NB4 (cell line): ENCODE results near the gene HDAC1.
A peak's percentile ranks its signal among the peaks of the same experiment; 100 is the strongest.

Experiments used
- DNase-seq: peaks from one replicate; pipeline ENCODE4 v3.0.0; 2010; ENCODE audit warnings: low read depth
- H3K4me3 ChIP-seq: one replicate; pipeline ENCODE4 v1.5.1; 2011; ENCODE audit warnings: mild to moderate bottlenecking, low read depth, low read length, moderate library complexity
- MYC ChIP-seq: IDR thresholded peaks from 2 replicates; pipeline ENCODE4 v1.6.1; 2011; ENCODE audit warnings: low read depth, low read length
- POLR2A ChIP-seq: IDR thresholded peaks from 2 replicates; pipeline ENCODE4 v1.6.1; 2011; ENCODE audit warnings: mild to moderate bottlenecking; ENCODE audit not compliant: insufficient read length; ENCODE audit errors: extremely low read depth
- TF ChIP-seq, protein P1 (sequence below): IDR thresholded peaks from one replicate; pipeline ENCODE4 v1.5.1; 2012; ENCODE audit warnings: low read depth, low read length
- TF ChIP-seq, protein P2 (sequence below): IDR thresholded peaks from 2 replicates; pipeline ENCODE4 v1.6.1; 2011; ENCODE audit warnings: low read depth, low read length

Gene HDAC1

GRCh38 chr1:32341971-32342370 lies 50.1 kb downstream of the HDAC1 start:
- no peak overlapping the region for H3K4me3 ChIP-seq
- no peak for DNase-seq
- TF ChIP-seq POLR2A (no peak), MYC (no peak)
- TF ChIP-seq, protein P1, sequence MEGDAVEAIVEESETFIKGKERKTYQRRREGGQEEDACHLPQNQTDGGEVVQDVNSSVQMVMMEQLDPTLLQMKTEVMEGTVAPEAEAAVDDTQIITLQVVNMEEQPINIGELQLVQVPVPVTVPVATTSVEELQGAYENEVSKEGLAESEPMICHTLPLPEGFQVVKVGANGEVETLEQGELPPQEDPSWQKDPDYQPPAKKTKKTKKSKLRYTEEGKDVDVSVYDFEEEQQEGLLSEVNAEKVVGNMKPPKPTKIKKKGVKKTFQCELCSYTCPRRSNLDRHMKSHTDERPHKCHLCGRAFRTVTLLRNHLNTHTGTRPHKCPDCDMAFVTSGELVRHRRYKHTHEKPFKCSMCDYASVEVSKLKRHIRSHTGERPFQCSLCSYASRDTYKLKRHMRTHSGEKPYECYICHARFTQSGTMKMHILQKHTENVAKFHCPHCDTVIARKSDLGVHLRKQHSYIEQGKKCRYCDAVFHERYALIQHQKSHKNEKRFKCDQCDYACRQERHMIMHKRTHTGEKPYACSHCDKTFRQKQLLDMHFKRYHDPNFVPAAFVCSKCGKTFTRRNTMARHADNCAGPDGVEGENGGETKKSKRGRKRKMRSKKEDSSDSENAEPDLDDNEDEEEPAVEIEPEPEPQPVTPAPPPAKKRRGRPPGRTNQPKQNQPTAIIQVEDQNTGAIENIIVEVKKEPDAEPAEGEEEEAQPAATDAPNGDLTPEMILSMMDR = no peak
- TF ChIP-seq, protein P2, sequence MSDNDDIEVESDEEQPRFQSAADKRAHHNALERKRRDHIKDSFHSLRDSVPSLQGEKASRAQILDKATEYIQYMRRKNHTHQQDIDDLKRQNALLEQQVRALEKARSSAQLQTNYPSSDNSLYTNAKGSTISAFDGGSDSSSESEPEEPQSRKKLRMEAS = no peak

DNA sequence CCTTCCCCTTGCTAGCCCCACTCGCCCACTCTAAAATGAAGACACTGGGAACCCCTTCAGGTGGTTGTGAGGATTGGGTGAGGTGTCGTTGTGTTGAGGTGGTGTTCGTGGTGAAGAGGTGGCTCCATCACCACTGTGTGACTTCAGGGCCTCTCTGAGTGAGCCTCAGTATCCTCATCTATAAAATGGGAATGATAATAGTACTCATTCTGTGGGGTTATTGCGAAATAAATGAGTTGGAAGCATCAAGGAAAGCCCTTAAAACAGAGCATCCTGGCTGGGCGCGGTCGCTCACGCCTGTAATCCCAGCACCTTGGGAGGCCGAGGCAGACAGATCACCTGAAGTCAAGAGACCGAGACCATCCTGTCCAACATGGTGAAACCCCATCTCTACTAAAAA lies 50.8 kb downstream of the HDAC1 start:
- TF ChIP-seq, protein P2 = no peak
- TF ChIP-seq MYC = no peak
- no peak for TF ChIP-seq POLR2A
- TF ChIP-seq, protein P1 = no peak
- DNase-seq = no peak
- no peak overlapping the region for H3K4me3 ChIP-seq

- no peak for DNase-seq
- no peak for TF ChIP-seq MYC
- TF ChIP-seq POLR2A = no peak
- H3K4me3 ChIP-seq = no peak overlapping the region
Observed at GRCh38 chr1:32345289-32345827, 53.5 kb downstream of the HDAC1 start.

DNA sequence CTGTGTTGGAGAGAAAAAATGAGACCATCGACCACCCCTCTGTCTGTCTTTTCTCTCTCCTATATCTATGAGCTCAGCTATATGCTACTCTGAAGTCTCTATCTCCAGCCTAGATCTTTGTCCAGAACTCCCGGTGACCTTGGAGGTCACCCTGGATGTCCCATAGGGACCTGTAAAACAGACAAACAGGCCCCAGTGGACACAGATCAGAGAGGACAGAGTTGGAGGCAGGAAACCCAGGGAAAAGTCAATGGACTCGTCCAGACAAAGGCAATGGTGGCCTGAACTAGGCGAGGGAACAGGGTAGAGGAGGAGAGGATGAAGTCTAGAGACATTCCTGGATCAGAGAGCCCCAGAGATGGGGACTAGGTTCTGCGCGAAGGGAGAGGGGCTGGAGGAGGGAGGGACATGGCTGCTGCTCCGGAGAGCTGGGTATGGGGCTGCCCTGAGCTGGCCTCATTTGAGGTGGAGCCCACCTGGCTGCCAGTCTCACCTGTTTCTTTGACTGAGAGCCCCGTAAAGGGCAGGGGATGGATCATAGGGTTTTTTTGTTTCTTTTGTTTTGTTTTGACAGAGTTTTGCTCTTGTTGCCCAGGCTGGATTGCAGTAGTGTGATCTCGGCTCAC lies 54.8 kb downstream of the HDAC1 start:
- TF ChIP-seq POLR2A (no peak), MYC (no peak)
- TF ChIP-seq, protein P1 = no peak
- TF ChIP-seq, protein P2 = no peak
- no peak overlapping the region for H3K4me3 ChIP-seq
- no peak for DNase-seq

DNA sequence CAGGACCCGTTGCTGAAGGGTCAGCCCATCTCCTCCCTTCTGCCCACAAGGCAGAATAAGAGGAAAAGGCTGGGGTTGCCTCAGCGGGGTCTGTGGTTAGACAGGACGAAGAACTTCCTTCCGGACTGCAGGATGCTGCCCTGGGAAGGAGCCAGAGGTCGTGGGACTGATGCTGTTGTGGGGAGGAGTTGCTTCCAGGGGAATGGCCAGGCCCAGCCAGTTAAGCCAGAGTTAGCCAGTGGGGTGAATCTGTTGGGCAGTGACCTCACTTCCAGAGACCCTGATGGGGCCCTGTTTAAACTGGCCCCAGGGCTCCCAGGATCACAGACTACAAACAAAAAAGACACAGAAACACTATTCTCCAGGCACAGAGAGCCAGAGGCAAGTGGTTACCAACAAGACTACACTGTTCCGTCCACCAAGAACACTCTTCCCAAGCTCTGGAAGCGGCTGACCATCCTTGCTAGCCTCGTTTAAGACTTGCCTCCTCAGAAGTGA lies 57.4 kb downstream of the HDAC1 start:
- TF ChIP-seq, protein P2 = no peak
- TF ChIP-seq MYC (no peak), POLR2A (no peak)
- TF ChIP-seq, protein P1 = no peak
- peak; percentile 86 for DNase-seq
- H3K4me3 ChIP-seq = no peak overlapping the region

- peak; percentile 72 for DNase-seq
- TF ChIP-seq, protein P2 = peak; percentile 82
- TF ChIP-seq, protein P1 = peak; percentile 30
- TF ChIP-seq MYC (peak; percentile 86), POLR2A (peak; percentile 41)
- H3K4me3 ChIP-seq = peak overlapping the region; percentile 57
Observed at GRCh38 chr1:32350785-32351398, 59.0 kb downstream of the HDAC1 start.
